BLaER1 treated with 17β-estradiol and CSF1 and Interleukin-3, amounts not matched to agents 10 nM and 100 nM (cell line): ENCODE data around the gene L3MBTL4.
"Not testable (repeated sequence)": the region's sequence is repeated elsewhere in the genome, so short reads cannot be mapped to it uniquely, and the experiment has no call there.

Source experiments
- H3K27ac ChIP-seq, 11 experiments: shearing (Covaris generic); formaldehyde crosslinking; 2 replicates each; pipeline ENCODE4 v1.8.1; 2022
- H3K27me3 ChIP-seq, 11 experiments: shearing (Covaris generic); formaldehyde crosslinking; 2 replicates each; pipeline ENCODE4 v1.8.1; 2022
- H3K36me3 ChIP-seq, 11 experiments: shearing (Covaris generic); formaldehyde crosslinking; 2 replicates each; pipeline ENCODE4 v1.8.1; 2022
- H3K4me1 ChIP-seq, 10 experiments: shearing (Covaris generic); formaldehyde crosslinking; 2 replicates each; pipeline ENCODE4 v1.8.1; 2022
- H3K4me2 ChIP-seq, 11 experiments: shearing (Covaris generic); formaldehyde crosslinking; 2 replicates each; pipeline ENCODE4 v1.8.1; 2022
- H3K4me3 ChIP-seq, 10 experiments: shearing (Covaris generic); formaldehyde crosslinking; 2 replicates each; pipeline ENCODE4 v1.8.1; 2022
- H3K9ac ChIP-seq, 11 experiments: shearing (Covaris generic); formaldehyde crosslinking; 2 replicates each; pipeline ENCODE4 v1.8.1; 2022
- H3K9me3 ChIP-seq, 11 experiments: shearing (Covaris generic); formaldehyde crosslinking; replicated peaks in 1 of 11; 2 replicates each; pipeline ENCODE4 v1.8.1; 2022
- H4K20me1 ChIP-seq, 11 experiments: shearing (Covaris generic); formaldehyde crosslinking; 2 replicates each; pipeline ENCODE4 v1.8.1; 2022
- Cebpa-rat ChIP-seq, 11 experiments: shearing (Covaris generic); IDR thresholded peaks; 2 replicates each; pipeline ENCODE4 v1.8.1; 2022

L3MBTL4 gene

GRCh38 chr18:6194640-6195039 lies 220.1 kb downstream of the L3MBTL4 start:
- H3K4me3 ChIP-seq: no peak overlapping the region
- no peak overlapping the region for H3K27ac ChIP-seq
- H3K4me2 ChIP-seq: no peak overlapping the region
- H3K9ac ChIP-seq: no peak overlapping the region
- TF ChIP-seq Cebpa-rat (IDR thresholded peaks at IDR 0.05): no peak
- no peaks in the 10 kb centered on the region for H4K20me1 ChIP-seq
- H3K4me1 ChIP-seq: no peaks in the 10 kb centered on the region
- peaks cover 6 to 21% (median 15%) of the 10 kb centered on the region in 11 experiments; a peak in 21 of 22 replicates for H3K9me3 ChIP-seq
- 0 out of 22 replicates have a peak, but pooled peaks cover 0 to 6% (median 0%) of the 10 kb centered on the region in 11 experiments for H3K36me3 ChIP-seq
- H3K27me3 ChIP-seq: no peaks in the 10 kb centered on the region

GRCh38 chr18:6185782-6186181 lies 228.9 kb downstream of the L3MBTL4 start:
- peaks cover 18 to 25% (median 23%) of the 10 kb centered on the region in 11 experiments for H3K9me3 ChIP-seq
- H3K4me3 ChIP-seq, H3K9ac ChIP-seq, H3K4me2 ChIP-seq, H3K36me3 ChIP-seq, H4K20me1 ChIP-seq, H3K4me1 ChIP-seq, H3K27ac ChIP-seq, H3K27me3 ChIP-seq: not testable (repeated sequence)

- TF ChIP-seq Cebpa-rat (IDR thresholded peaks at IDR 0.05): no peak
- Histone ChIP-seq H3K36me3 (peaks cover 0 to 6% (median 0%) of the 10 kb centered on the region in 11 experiments; a peak in 1 of 22 replicates), H3K27ac (no peak overlapping the region), H4K20me1 (no peaks in the 10 kb centered on the region), H3K27me3 (no peaks in the 10 kb centered on the region), H3K9ac (no peak overlapping the region), H3K4me2 (no peak overlapping the region), H3K9me3 (0 out of 22 replicates have a peak, but pooled peaks cover 0 to 6% (median 0%) of the 10 kb centered on the region in 11 experiments), H3K4me3 (no peak overlapping the region), H3K4me1 (no peaks in the 10 kb centered on the region)
Observed at GRCh38 chr18:6174983-6175745, 239.5 kb downstream of the L3MBTL4 start.

GRCh38 chr18:6170604-6171003 lies 244.1 kb downstream of the L3MBTL4 start:
- H3K27me3 ChIP-seq: no peaks in the 10 kb centered on the region
- H3K27ac ChIP-seq: no peak overlapping the region
- H3K4me2 ChIP-seq: no peak overlapping the region
- H4K20me1 ChIP-seq: no peaks in the 10 kb centered on the region
- H3K9me3 ChIP-seq: 0 out of 22 replicates have a peak, but pooled peaks cover 0 to 9% (median 0%) of the 10 kb centered on the region in 11 experiments
- H3K36me3 ChIP-seq: peaks cover 0 to 7% (median 0%) of the 10 kb centered on the region in 11 experiments; a peak in 1 of 22 replicates
- H3K9ac ChIP-seq: no peak overlapping the region
- H3K4me3 ChIP-seq: no peak overlapping the region
- TF ChIP-seq Cebpa-rat (IDR thresholded peaks at IDR 0.05): no peak
- no peaks in the 10 kb centered on the region for H3K4me1 ChIP-seq

GRCh38 chr18:6161549-6161948 lies 253.2 kb downstream of the L3MBTL4 start:
- H3K9ac ChIP-seq: no peak overlapping the region
- no peaks in the 10 kb centered on the region for H4K20me1 ChIP-seq
- no peak for TF ChIP-seq Cebpa-rat (IDR thresholded peaks at IDR 0.05)
- H3K9me3 ChIP-seq: peaks cover 3 to 23% (median 16%) of the 10 kb centered on the region in 11 experiments; a peak in 19 of 22 replicates
- no peak overlapping the region for H3K4me2 ChIP-seq
- no peak overlapping the region for H3K4me3 ChIP-seq
- H3K36me3 ChIP-seq: no peaks in the 10 kb centered on the region; a peak in 1 of 22 replicates
- H3K27ac ChIP-seq: no peak overlapping the region
- H3K4me1 ChIP-seq: no peaks in the 10 kb centered on the region
- H3K27me3 ChIP-seq: no peaks in the 10 kb centered on the region

- Histone ChIP-seq H3K27me3 (no peaks in the 10 kb centered on the region), H3K9me3 (peaks cover 3 to 19% (median 12%) of the 10 kb centered on the region in 11 experiments; a peak in 20 of 22 replicates), H3K4me3 (no peak overlapping the region), H3K36me3 (no peaks in the 10 kb centered on the region; a peak in 1 of 22 replicates), H3K4me2 (no peak overlapping the region), H4K20me1 (no peaks in the 10 kb centered on the region), H3K27ac (no peak overlapping the region), H3K4me1 (no peaks in the 10 kb centered on the region), H3K9ac (no peak overlapping the region)
- TF ChIP-seq Cebpa-rat (IDR thresholded peaks at IDR 0.05): no peak
Observed at GRCh38 chr18:6159426-6159825, 255.3 kb downstream of the L3MBTL4 start.

- Histone ChIP-seq H4K20me1 (no peaks in the 10 kb centered on the region), H3K9me3 (peaks cover 3 to 18% (median 12%) of the 10 kb centered on the region in 11 experiments; a peak in 20 of 22 replicates), H3K9ac (no peak overlapping the region), H3K36me3 (no peaks in the 10 kb centered on the region; a peak in 1 of 22 replicates), H3K4me3 (no peak overlapping the region), H3K27ac (no peak overlapping the region), H3K27me3 (no peaks in the 10 kb centered on the region), H3K4me2 (no peak overlapping the region), H3K4me1 (no peaks in the 10 kb centered on the region)
- TF ChIP-seq Cebpa-rat (IDR thresholded peaks at IDR 0.05): no peak
Observed at GRCh38 chr18:6158958-6159357, 255.8 kb downstream of the L3MBTL4 start.

- H3K27me3 ChIP-seq: no peaks in the 10 kb centered on the region
- H3K4me1 ChIP-seq: no peaks in the 10 kb centered on the region
- H3K9ac ChIP-seq: no peak overlapping the region
- H3K27ac ChIP-seq: no peak overlapping the region
- no peaks in the 10 kb centered on the region for H4K20me1 ChIP-seq
- no peak for TF ChIP-seq Cebpa-rat (IDR thresholded peaks at IDR 0.05)
- peaks cover 6 to 15% (median 11%) of the 10 kb centered on the region in 11 experiments; a peak in 14 of 22 replicates for H3K9me3 ChIP-seq
- no peak overlapping the region for H3K4me3 ChIP-seq
- no peak overlapping the region for H3K4me2 ChIP-seq
- no peaks in the 10 kb centered on the region for H3K36me3 ChIP-seq
Observed at GRCh38 chr18:6156446-6156845, 258.3 kb downstream of the L3MBTL4 start.

GRCh38 chr18:6155707-6156106 lies 259.0 kb downstream of the L3MBTL4 start:
- Histone ChIP-seq H3K36me3 (no peaks in the 10 kb centered on the region), H3K27ac (no peak overlapping the region), H3K9ac (no peak overlapping the region), H3K4me1 (no peaks in the 10 kb centered on the region), H3K4me3 (no peak overlapping the region), H4K20me1 (no peaks in the 10 kb centered on the region), H3K9me3 (peaks cover 6 to 15% (median 11%) of the 10 kb centered on the region in 11 experiments; a peak in 14 of 22 replicates), H3K27me3 (no peaks in the 10 kb centered on the region), H3K4me2 (no peak overlapping the region)
- TF ChIP-seq Cebpa-rat (IDR thresholded peaks at IDR 0.05): no peak

- H3K9me3 ChIP-seq: peaks cover 6 to 15% (median 13%) of the 10 kb centered on the region in 11 experiments; a peak in 14 of 22 replicates
- no peak overlapping the region for H3K4me2 ChIP-seq
- no peaks in the 10 kb centered on the region for H3K27me3 ChIP-seq
- no peak for TF ChIP-seq Cebpa-rat (IDR thresholded peaks at IDR 0.05)
- no peaks in the 10 kb centered on the region for H3K36me3 ChIP-seq
- no peak overlapping the region for H3K4me3 ChIP-seq
- H3K4me1 ChIP-seq: no peaks in the 10 kb centered on the region
- H4K20me1 ChIP-seq: no peaks in the 10 kb centered on the region
- H3K9ac ChIP-seq: no peak overlapping the region
- H3K27ac ChIP-seq: no peak overlapping the region
Observed at GRCh38 chr18:6150430-6150829, 264.3 kb downstream of the L3MBTL4 start.
